GM12872 (cell line): Measurements from ENCODE around the gene MED22.
A peak's percentile ranks its signal among the peaks of the same experiment; 100 is the strongest.

ENCODE experiments used
- CTCF ChIP-seq: IDR thresholded peaks from 3 replicates; pipeline ENCODE4 v1.5.1; 2011; ENCODE audit warnings: low read depth, mild to moderate bottlenecking, low read length, moderate library complexity; ENCODE audit not compliant: insufficient read depth

Gene MED22

DNA sequence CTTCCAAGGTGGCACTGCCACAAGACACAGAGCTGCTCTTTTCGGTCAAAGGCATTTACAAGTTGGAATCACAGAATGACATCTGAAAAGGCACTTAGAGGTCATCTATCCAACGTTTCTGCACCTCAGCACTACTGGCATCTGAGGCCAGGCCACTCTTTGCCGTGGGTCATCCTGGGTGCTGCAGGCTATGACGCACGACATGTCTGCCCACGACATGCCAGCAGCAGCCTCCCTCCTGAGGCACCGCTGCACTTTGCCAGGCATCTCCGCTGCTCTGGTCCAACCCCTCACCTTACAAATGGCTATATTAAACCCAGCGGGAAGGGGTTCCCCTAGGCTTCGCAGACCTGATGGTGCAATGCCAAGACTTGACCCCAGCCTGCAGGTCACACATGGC lies 19.8 kb upstream of the MED22 start:
- no peak for TF ChIP-seq CTCF

DNA sequence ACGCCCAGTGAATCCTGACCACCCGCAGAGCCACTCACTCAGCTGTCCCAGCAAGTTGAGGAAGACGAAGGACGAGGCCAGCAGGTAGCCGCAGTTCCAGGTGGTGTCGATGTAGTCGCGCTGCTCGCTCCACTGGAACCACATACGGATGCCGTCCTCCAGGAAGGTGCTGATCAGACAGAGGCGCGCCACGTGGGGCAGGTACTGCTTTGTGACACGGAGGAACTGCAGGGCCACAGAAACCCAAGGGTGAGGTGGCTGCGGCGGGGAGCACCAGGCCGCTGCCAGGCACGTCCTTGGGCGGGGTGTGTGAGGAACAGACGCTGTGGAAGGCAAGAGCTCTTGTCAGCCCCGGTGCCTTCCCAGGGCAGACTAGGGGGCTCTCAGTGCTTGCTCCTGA lies 19.3 kb upstream of the MED22 start:
- TF ChIP-seq CTCF = no peak

DNA sequence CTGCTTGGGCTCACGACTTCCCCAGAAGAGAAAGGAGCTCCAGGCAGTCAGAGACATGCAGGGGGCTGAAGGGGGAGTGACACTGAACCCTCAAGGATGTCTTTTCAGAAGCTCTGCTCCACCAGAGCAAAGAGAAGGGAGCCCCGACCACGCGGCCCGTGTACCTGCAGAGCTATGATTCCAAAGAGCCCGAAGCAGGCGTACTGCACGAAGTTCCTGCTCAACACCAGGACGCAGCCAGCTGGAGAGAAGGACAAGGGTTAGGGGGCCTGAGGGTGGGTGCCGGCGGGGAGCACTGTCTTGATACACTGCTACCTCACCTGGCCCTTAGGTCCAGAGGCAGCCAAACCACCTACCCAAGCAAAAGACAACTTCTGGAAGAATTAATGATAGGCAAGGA lies 18.5 kb upstream of the MED22 start:
- no peak for TF ChIP-seq CTCF

GRCh38 chr9:133362359-133363044 lies 14.6 kb upstream of the MED22 start:
- TF ChIP-seq CTCF = no peak

DNA sequence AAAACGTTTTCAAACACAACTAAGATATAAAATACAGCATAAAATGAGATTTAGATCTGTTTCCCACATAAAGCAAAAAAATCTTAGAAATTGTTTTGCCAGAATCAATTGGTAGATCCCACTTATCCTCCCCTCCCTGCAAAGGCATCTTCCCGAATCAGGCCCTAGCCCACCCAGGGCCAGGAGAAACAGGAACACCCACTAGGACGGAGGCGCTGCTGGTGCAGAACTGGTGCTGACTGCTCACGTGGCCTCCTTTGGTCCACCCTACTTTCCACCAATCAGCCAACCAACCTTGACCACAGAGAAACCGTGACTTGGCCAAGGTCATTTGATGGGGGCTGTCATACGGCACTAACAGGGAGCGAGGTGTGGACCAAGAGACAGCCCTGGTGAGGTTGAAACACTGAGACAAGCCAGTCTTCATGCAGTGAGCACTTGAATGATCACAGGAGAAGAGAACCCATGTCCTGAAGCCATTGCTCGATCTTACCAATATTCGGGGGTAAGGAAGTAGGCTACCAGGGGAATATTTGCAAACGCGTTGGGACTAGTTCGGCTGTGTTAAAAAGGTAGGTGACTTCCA lies 13.7 kb upstream of the MED22 start:
- no peak for TF ChIP-seq CTCF

GRCh38 chr9:133360400-133361393 lies 12.8 kb upstream of the MED22 start:
- no peak for TF ChIP-seq CTCF

DNA sequence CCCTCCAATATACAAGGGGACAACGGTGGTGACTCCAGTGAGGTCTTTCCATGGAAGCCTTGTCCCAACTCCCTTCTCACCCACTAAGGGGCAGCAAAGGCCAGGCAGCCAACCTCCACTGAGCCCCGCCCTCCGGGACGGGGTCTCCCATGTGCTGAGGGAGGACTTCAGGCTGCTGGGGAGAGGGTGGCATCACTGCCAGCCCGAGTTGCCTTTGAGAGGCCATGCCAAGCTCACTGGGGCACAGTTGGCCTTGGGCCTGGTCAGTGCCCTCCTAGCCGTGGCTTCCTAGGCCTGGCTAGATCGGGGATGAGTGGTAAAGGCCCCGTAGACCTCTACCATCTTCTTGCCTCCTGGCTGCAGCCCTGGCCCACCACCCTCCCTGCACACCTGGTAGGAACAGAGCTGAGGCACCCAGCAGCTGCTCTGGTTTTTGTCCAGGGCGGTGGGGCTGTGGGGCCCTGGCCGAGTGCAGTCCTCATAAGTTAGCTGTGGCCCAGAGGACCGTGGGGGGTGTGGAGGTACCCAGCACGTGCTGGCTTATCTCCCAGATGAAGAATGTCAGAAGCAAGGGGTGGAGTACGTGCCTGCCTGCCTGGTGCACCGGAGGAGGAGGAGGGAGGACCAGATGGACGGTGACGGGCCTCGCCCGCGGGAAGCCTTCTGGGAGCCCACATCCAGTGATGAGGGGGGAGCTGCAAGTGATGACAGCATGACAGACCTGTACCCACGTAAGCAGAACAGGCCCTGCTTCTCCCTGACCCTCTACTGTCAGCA lies 11.7 kb upstream of the MED22 start:
- TF ChIP-seq CTCF = peak; percentile 18; the same call in 1 of the 3 replicates
